NCI-H460 (cell line): Measurements from ENCODE around the gene MAPK8. TPM values are rescaled to one million over a fixed set of nuclear protein-coding genes. Genes with fewer than 3 reads are reported as not detected.

Experiments used
- DNase-seq: peaks from one replicate; pipeline ENCODE4 v3.0.0-alpha.2; 2016; ENCODE audit warnings: low read depth; ENCODE audit errors: extremely low read depth
- total RNA-seq: library from RNA; depleted of rRNA; stranded (reverse); fragments of >200 nt; shearing (Covaris generic); gene quantifications from 2 replicates; pipeline ENCODE4 v1.2.3, GENCODE V29; 2014

Gene MAPK8
- total RNA-seq, 1 experiment from 2014 or later: 57.7 TPM

- DNase-seq: no peak
Measured at GRCh38 chr10:48469516-48470020, 163.1 kb downstream of the MAPK8 start.

GRCh38 chr10:48470115-48470892 lies 163.8 kb downstream of the MAPK8 start:
- no peak for DNase-seq

GRCh38 chr10:48470893-48471805 lies 164.7 kb downstream of the MAPK8 start:
- no peak for DNase-seq

GRCh38 chr10:48472501-48473069 lies 166.1 kb downstream of the MAPK8 start:
- no peak for DNase-seq

- DNase-seq: no peak
Measured at GRCh38 chr10:48473704-48474103, 167.2 kb downstream of the MAPK8 start.

GRCh38 chr10:48474765-48475365 lies 168.4 kb downstream of the MAPK8 start:
- DNase-seq: no peak

GRCh38 chr10:48475943-48476278 lies 169.4 kb downstream of the MAPK8 start:
- no peak for DNase-seq

- no peak for DNase-seq
Measured at GRCh38 chr10:48476279-48476982, 170.0 kb downstream of the MAPK8 start.

- DNase-seq: no peak
Measured at GRCh38 chr10:48477141-48477540, 170.7 kb downstream of the MAPK8 start.

GRCh38 chr10:48477616-48478015 lies 171.1 kb downstream of the MAPK8 start:
- DNase-seq: no peak

- DNase-seq: no peak
Measured at GRCh38 chr10:48478469-48478868, 172.0 kb downstream of the MAPK8 start.

GRCh38 chr10:48478980-48479811 lies 172.7 kb downstream of the MAPK8 start:
- DNase-seq: no peak

- no peak for DNase-seq
Measured at GRCh38 chr10:48480397-48481374, 174.2 kb downstream of the MAPK8 start.

- DNase-seq: no peak
Measured at GRCh38 chr10:48481385-48481784, 174.9 kb downstream of the MAPK8 start.

GRCh38 chr10:48482207-48482606 lies 175.7 kb downstream of the MAPK8 start:
- DNase-seq: no peak

GRCh38 chr10:48484911-48485310 lies 178.4 kb downstream of the MAPK8 start:
- DNase-seq: no peak

GRCh38 chr10:48485711-48486110 lies 179.2 kb downstream of the MAPK8 start:
- DNase-seq: no peak

GRCh38 chr10:48487244-48487643 lies 180.8 kb downstream of the MAPK8 start:
- DNase-seq: no peak
